ENCODE results near the gene UCN.

UCN gene

GRCh38 chr2:27261926-27262298, 46.3 kb downstream of the UCN start:
- Mint-ChIP-seq H3K36me3 (ENCODE audit: low read depth) (no peaks in the 10 kb centered on the region), H3K27ac (no peak overlapping the region), H3K9me3 (no peaks in the 10 kb centered on the region), H3K4me3 (peak overlapping the region; percentile 63), H3K4me1 (peaks cover 34% of the 10 kb centered on the region), H3K27me3 (ENCODE audit: low read depth, poor library complexity) (peaks cover 50% of the 10 kb centered on the region)
- no peak for TF ChIP-seq CTCF (IDR thresholded peaks at IDR 0.05)
- peak; percentile 40 for DNase-seq

- Mint-ChIP-seq H3K4me3 (peak overlapping the region; percentile 63), H3K27me3 (ENCODE audit: low read depth, poor library complexity) (peaks cover 55% of the 10 kb centered on the region), H3K27ac (no peak overlapping the region), H3K4me1 (peaks cover 34% of the 10 kb centered on the region), H3K9me3 (no peaks in the 10 kb centered on the region), H3K36me3 (ENCODE audit: low read depth) (no peaks in the 10 kb centered on the region)
- no peak for TF ChIP-seq CTCF (IDR thresholded peaks at IDR 0.05)
- no peak for DNase-seq
These were observed 46.9 kb downstream of the UCN start for GRCh38 chr2:27261241-27261925.

GRCh38 chr2:27258051-27258450, 50.2 kb downstream of the UCN start:
- TF ChIP-seq CTCF (IDR thresholded peaks at IDR 0.05), result no peak
- H3K36me3 Mint-ChIP-seq (ENCODE audit: low read depth), result no peaks in the 10 kb centered on the region
- H3K4me1 Mint-ChIP-seq, result peaks cover 37% of the 10 kb centered on the region
- H3K4me3 Mint-ChIP-seq, result no peak overlapping the region
- DNase-seq, result no peak
- peaks cover 71% of the 10 kb centered on the region for H3K27me3 Mint-ChIP-seq (ENCODE audit: low read depth, poor library complexity)
- no peak overlapping the region for H3K27ac Mint-ChIP-seq
- no peaks in the 10 kb centered on the region for H3K9me3 Mint-ChIP-seq

All from nephron progenitor cell (in vitro differentiated cells).